NB4 (cell line): ENCODE measurements around the gene PDILT.
"Not testable (repeated sequence)": the region's sequence is repeated elsewhere in the genome, so short reads cannot be mapped to it uniquely, and the experiment has no call there.

Source experiments
- DNase-seq: peaks from one replicate; pipeline ENCODE4 v3.0.0; 2010; ENCODE audit warnings: low read depth
- H3K4me3 ChIP-seq: one replicate; pipeline ENCODE4 v1.5.1; 2011; ENCODE audit warnings: mild to moderate bottlenecking, low read depth, low read length, moderate library complexity
- CTCF ChIP-seq: IDR thresholded peaks from one replicate; pipeline ENCODE4 v1.5.1; 2012; ENCODE audit warnings: low read depth, low read length
- MAX ChIP-seq: IDR thresholded peaks from 2 replicates; pipeline ENCODE4 v1.6.1; 2011; ENCODE audit warnings: low read depth, low read length
- MYC ChIP-seq: IDR thresholded peaks from 2 replicates; pipeline ENCODE4 v1.6.1; 2011; ENCODE audit warnings: low read depth, low read length
- POLR2A ChIP-seq: IDR thresholded peaks from 2 replicates; pipeline ENCODE4 v1.6.1; 2011; ENCODE audit warnings: mild to moderate bottlenecking; ENCODE audit not compliant: insufficient read length; ENCODE audit errors: extremely low read depth

Gene PDILT

GRCh38 chr16:20326321-20326720 is 78.2 kb downstream of the PDILT start:
- no peak overlapping the region for H3K4me3 ChIP-seq
- TF ChIP-seq MYC = no peak
- no peak for TF ChIP-seq POLR2A
- no peak for DNase-seq

- no peak for DNase-seq
- no peak overlapping the region for H3K4me3 ChIP-seq
- TF ChIP-seq CTCF (no peak), POLR2A (no peak), MAX (no peak), MYC (no peak)
Measured at GRCh38 chr16:20325005-20325404, 79.5 kb downstream of the PDILT start.

GRCh38 chr16:20323591-20324117 is 80.9 kb downstream of the PDILT start:
- H3K4me3 ChIP-seq = no peak overlapping the region
- TF ChIP-seq MAX = no peak
- TF ChIP-seq MYC = no peak
- TF ChIP-seq POLR2A = no peak
- no peak for TF ChIP-seq CTCF
- DNase-seq = no peak

DNA sequence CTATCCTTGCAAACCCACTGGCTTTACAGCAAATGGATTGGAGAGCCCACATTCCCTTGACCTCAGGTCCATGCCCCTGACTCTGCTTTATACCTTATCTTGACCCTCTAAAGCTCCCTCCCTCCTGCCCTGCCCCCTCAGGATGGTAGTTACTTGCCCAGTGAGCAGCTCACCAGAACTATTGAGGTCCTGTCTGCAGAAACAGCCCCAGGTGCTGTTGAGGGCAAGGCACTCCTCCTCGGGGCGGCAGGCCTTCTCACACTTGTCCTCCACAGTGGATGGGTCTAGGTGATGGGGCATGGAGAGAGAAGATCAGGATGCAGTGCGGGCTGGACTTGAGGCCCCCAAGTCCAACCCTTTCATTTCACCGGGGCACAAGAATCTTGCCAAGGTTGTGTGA is 81.8 kb downstream of the PDILT start:
- TF ChIP-seq CTCF = no peak
- TF ChIP-seq MYC = no peak
- no peak for TF ChIP-seq MAX
- no peak for TF ChIP-seq POLR2A
- no peak for DNase-seq
- H3K4me3 ChIP-seq = no peak overlapping the region

- no peak for TF ChIP-seq MYC
- no peak for TF ChIP-seq POLR2A
- no peak for TF ChIP-seq MAX
- TF ChIP-seq CTCF = no peak
- DNase-seq = no peak
- no peak overlapping the region for H3K4me3 ChIP-seq
Measured at GRCh38 chr16:20321671-20322070, 82.9 kb downstream of the PDILT start.

GRCh38 chr16:20321051-20321450 is 83.5 kb downstream of the PDILT start:
- not testable (repeated sequence) for H3K4me3 ChIP-seq, DNase-seq

- no peak for DNase-seq
- TF ChIP-seq POLR2A (no peak), MAX (no peak), MYC (no peak), CTCF (no peak)
Measured at GRCh38 chr16:20320592-20320991, 83.9 kb downstream of the PDILT start.

More at GRCh38 chr16:20320592-20320991, 83.9 kb downstream of the PDILT start:
- no peak overlapping the region for H3K4me3 ChIP-seq
